Measurements from ENCODE around the gene C16orf46. TPM values are rescaled to one million over a fixed set of nuclear protein-coding genes. Genes with fewer than 3 reads are reported as not detected.

The C16orf46 gene
- total and polyA plus RNA-seq, 9 of the 15 experiments (the other 6 are each of a cell fraction or from before 2014, with no cell fraction given), result 0.10 to 0.98 (median 0.41) TPM; not detected in 1

GRCh38 chr16:81040842-81041241 is 36.2 kb downstream of the C16orf46 start:
- Histone ChIP-seq H4K20me1 (replicated peaks; ENCODE audit: control insufficient read depth, insufficient read depth, low read length) (no peaks in the 10 kb centered on the region; the same call in 1 of the 2 replicates), H3K4me1 (replicated peaks in 1 of 2; ENCODE audit: control insufficient read depth in 2 of 2, insufficient read depth in 2 of 2, low read length in 2 of 2) (peaks cover 7 to 10% of the 10 kb centered on the region in 2 experiments), H3K27me3 (ENCODE audit: control insufficient read depth in 2 of 2, insufficient read depth in 2 of 2, low read length in 2 of 2) (no peaks in the 10 kb centered on the region), H3K79me2 (ENCODE audit: control insufficient read depth, insufficient read depth, low read length) (peaks cover 28% of the 10 kb centered on the region), H2AFZ (ENCODE audit: low read depth, low read length) (no peak overlapping the region), H3K27ac (ENCODE audit: extremely low read depth, low read depth, low read length) (no peak overlapping the region), H3K4me3 (no peak overlapping the region), H3K9me3 (replicated peaks; ENCODE audit: control insufficient read depth, insufficient read depth, low read depth, low read length) (no peaks in the 10 kb centered on the region), H3K9ac (ENCODE audit: insufficient read depth in 1 of 2, low read depth in 2 of 2, low read length in 2 of 2) (no peak overlapping the region), H3K36me3 (ENCODE audit: control insufficient read depth, insufficient read depth, low read length) (peaks cover 81% of the 10 kb centered on the region), H3K9me1 (ENCODE audit: control insufficient read depth, insufficient read depth, low read length) (no peaks in the 10 kb centered on the region), H3K4me2 (ENCODE audit: insufficient read depth, low read length) (no peak overlapping the region)
- in situ Hi-C loops (cut with MboI) (no loop called here), intact Hi-C loops (cut with micrococcal nuclease) (no loop called here)
- TF ChIP-seq NFATC3 (IDR thresholded peaks at IDR 0.05), result no peak
- TF ChIP-seq CHD1 (IDR thresholded peaks at IDR 0.05; ENCODE audit: low read length), result no peak
- no peak for TF ChIP-seq E2F4 (CRISPR knock-in tag; IDR thresholded peaks at IDR 0.05; ENCODE audit: low read depth)
- TF ChIP-seq SNRNP70 (optimal IDR thresholded peaks at IDR 0.05; ENCODE audit: low read depth, low read length), result no peak
- TF ChIP-seq HEY1 (CRISPR knock-in tag; IDR thresholded peaks at IDR 0.05; ENCODE audit: borderline replicate concordance), result no peak
- TF ChIP-seq ZNF277 (CRISPR knock-in tag; IDR thresholded peaks at IDR 0.05; ENCODE audit: borderline replicate concordance), result no peak
- no peak for TF ChIP-seq NCOA4 (IDR thresholded peaks at IDR 0.05; ENCODE audit: partially characterized antibody)
- no peak for TF ChIP-seq ZNF23 (CRISPR knock-in tag; IDR thresholded peaks at IDR 0.05)
- TF ChIP-seq TEAD4 (IDR thresholded peaks at IDR 0.05; ENCODE audit: low read length), result no peak
- TF ChIP-seq TEAD4 (CRISPR knock-in tag; IDR thresholded peaks at IDR 0.05; ENCODE audit: borderline replicate concordance), result no peak
- TF ChIP-seq ZBTB17 (CRISPR knock-in tag; IDR thresholded peaks at IDR 0.05), result no peak
- no peak for TF ChIP-seq SMARCA5 (IDR thresholded peaks at IDR 0.05)
- TF ChIP-seq BMI1 (IDR thresholded peaks at IDR 0.05; ENCODE audit: low read length), result no peak
- TF ChIP-seq ZNF764 (CRISPR knock-in tag; IDR thresholded peaks at IDR 0.05; ENCODE audit: low read depth), result no peak
- TF ChIP-seq ATF1 (CRISPR knock-in tag; IDR thresholded peaks at IDR 0.05), result no peak
- TF ChIP-seq ATF1 (tag; IDR thresholded peaks at IDR 0.05), result no peak
- TF ChIP-seq ZNF785 (CRISPR knock-in tag; IDR thresholded peaks at IDR 0.05), result no peak
- TF ChIP-seq HDAC1 (IDR thresholded peaks at IDR 0.05), result no peak
- TF ChIP-seq HMGN3 (IDR thresholded peaks at IDR 0.05; ENCODE audit: borderline replicate concordance, extremely low read depth, insufficient read length, low read depth, low read length), result no peak
- DNase-seq (ENCODE audit: extremely low read depth in 1 of 4, low spot score in 3 of 4) (no peak), FAIRE-seq (no peak), ATAC-seq (no peak)
- POLR2A ChIA-PET, result no interaction called here
- no TSS peak for BruUV-seq (replicated peaks)
- WGBS (ENCODE audit: insufficient coverage, low coverage, missing lambda C conversion rate), result 69% methylated on average over 5 of the region's 5 CpGs
- CTCF ChIA-PET (ENCODE audit: low intra/inter-chr PET ratio), result interaction anchor here (0.6 kb wide), 1 partner anchor 75 kb away, joined by 3 read pairs; no protein-coding TSS in a partner anchor
